ENCODE results near the gene UQCRFS1.

The UQCRFS1 gene

DNA sequence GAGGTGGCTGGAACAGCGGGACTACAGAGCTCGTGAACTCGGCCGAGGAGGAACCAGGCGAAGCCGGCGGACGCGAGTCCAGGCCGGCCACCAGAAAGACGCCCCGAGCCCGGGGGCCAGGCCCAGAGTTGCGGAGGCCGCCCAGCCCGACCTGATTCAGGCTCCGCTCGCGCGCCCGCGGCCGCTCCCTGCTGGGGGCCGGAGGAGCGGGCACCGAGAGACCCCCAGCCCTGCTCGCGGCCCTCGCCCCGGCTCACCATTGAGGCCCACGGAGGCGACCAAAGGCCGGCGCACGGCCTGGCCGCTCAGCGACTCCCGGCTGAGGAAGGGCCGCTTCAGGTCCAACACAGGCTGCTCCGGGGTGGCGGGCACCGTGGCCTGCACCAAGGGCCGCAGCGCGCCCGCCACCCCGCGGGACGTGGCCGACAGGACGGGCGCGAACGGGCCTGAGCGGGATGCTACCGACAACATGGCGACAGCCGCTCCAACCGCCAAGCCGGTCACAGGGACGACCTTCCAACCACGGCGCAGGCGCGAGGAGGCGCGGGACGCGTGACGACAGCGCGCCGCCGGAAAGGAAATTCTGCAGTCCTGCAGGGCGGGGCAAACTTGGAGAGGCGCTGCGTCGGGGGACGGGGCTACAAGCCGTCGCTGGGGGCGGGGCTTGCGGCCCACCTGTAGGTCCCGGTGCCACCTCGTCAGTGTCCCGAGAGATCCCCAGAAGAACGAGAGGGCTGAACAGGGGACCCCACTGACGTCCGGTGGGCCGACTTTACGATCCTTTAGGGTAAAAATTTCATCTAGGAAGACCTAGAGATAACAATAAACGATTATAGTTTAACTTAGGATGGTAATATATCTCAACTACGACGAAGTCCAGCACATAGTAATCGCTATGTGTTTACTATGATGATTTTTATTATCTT is at the start of gene UQCRFS1:
Gene UQCRFS1, minus strand, starts transcription at position 504 of the 926 bp plus-strand sequence. Its CDS starts 33 bp downstream, at position 471.
- no peak for TF ChIP-seq CTCF (IDR thresholded peaks at IDR 0.05; ENCODE audit: low read depth, low read length, missing control alignments)
- H3K4me3 ChIP-seq (replicated peaks; ENCODE audit: low read depth, low read length), result peak within 1 kb of the TSS; percentile 87

GRCh38 chr19:29262085-29262484 is 49.1 kb upstream of the UQCRFS1 start:
- no peak for DNase-seq (ENCODE audit: extremely low read depth, low read depth)
- no peak overlapping the region for H3K4me3 ChIP-seq (replicated peaks; ENCODE audit: low read depth, low read length)
- no peak for TF ChIP-seq CTCF (IDR thresholded peaks at IDR 0.05; ENCODE audit: low read depth, low read length, missing control alignments)

More for the DNA sequence above, at the start of gene UQCRFS1:
- peak; percentile 62 for DNase-seq (ENCODE audit: extremely low read depth, low read depth)

- no peak for DNase-seq (ENCODE audit: extremely low read depth, low read depth)
- H3K4me3 ChIP-seq (replicated peaks; ENCODE audit: low read depth, low read length), result no peak overlapping the region
- TF ChIP-seq CTCF (IDR thresholded peaks at IDR 0.05; ENCODE audit: low read depth, low read length, missing control alignments), result peak; percentile 37
These were observed 47.7 kb upstream of the UQCRFS1 start for GRCh38 chr19:29260477-29261317.

DNA sequence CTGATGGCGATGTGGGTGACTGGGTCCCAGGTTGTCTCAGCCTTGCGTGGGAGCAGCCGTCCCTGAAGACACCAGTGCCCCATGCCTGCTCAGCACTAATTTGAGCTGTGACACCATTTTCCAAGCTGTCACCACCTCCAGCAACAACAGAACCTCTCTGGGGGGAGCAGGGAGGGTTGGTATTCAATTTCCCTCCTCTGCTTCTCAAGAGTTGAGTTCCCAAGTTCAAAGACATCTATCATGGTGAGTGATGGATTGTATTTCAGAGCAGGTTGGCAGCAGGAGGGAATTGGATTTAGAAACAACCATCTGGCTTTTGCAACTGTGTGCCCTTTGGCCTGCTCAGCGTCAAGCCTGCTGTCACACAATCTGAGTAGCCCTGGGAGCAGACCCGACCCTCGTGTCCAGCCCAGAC is 46.9 kb upstream of the UQCRFS1 start:
- TF ChIP-seq CTCF (IDR thresholded peaks at IDR 0.05; ENCODE audit: low read depth, low read length, missing control alignments), result no peak
- H3K4me3 ChIP-seq (replicated peaks; ENCODE audit: low read depth, low read length), result no peak overlapping the region
- DNase-seq (ENCODE audit: extremely low read depth, low read depth), result no peak

- H3K4me3 ChIP-seq (replicated peaks; ENCODE audit: low read depth, low read length), result no peak overlapping the region
- no peak for DNase-seq (ENCODE audit: extremely low read depth, low read depth)
- peak; percentile 32 for TF ChIP-seq CTCF (IDR thresholded peaks at IDR 0.05; ENCODE audit: low read depth, low read length, missing control alignments)
These were observed 46.2 kb upstream of the UQCRFS1 start for GRCh38 chr19:29259153-29259552.

GRCh38 chr19:29256516-29256915 is 43.6 kb upstream of the UQCRFS1 start:
- no peak for DNase-seq (ENCODE audit: extremely low read depth, low read depth)
- no peak overlapping the region for H3K4me3 ChIP-seq (replicated peaks; ENCODE audit: low read depth, low read length)
- no peak for TF ChIP-seq CTCF (IDR thresholded peaks at IDR 0.05; ENCODE audit: low read depth, low read length, missing control alignments)

Measured in HFF-Myc (cell line).